UCSD-AML1 (cell line): ENCODE data around the gene CACNA1S.

Experiments
- DNase-seq: peaks from one replicate; lab custom pipeline; 2025; ENCODE audit not compliant: unreplicated experiment; lab: John Stamatoyannopoulos, UW

CACNA1S gene

GRCh38 chr1:201119206-201120197 lies 7.3 kb upstream of the CACNA1S start:
- DNase-seq: peak; percentile 39

DNA sequence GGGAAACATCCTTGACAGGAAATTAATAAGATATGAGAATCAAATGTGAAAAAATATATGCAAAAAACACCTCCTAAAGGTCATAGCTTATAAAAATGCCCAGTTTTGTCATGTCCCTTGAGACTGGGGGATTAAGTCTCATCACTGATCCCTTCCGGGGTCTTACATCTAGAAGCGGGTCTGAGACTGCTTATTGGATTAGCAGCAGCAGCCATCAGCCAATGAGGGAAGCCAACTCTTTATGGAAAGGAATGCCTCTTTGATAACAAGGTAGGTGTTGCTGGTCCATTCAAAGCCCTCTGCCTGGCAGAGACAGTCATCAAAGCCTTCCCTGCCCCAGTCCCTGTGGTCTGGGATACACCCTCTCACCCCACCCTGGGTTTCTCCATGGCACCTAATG lies 3.9 kb upstream of the CACNA1S start:
- no peak for DNase-seq

GRCh38 chr1:201115390-201115937 lies 3.2 kb upstream of the CACNA1S start:
- no peak for DNase-seq

- peak; percentile 80 for DNase-seq
Observed at GRCh38 chr1:201114245-201115131, 2.3 kb upstream of the CACNA1S start.

DNA sequence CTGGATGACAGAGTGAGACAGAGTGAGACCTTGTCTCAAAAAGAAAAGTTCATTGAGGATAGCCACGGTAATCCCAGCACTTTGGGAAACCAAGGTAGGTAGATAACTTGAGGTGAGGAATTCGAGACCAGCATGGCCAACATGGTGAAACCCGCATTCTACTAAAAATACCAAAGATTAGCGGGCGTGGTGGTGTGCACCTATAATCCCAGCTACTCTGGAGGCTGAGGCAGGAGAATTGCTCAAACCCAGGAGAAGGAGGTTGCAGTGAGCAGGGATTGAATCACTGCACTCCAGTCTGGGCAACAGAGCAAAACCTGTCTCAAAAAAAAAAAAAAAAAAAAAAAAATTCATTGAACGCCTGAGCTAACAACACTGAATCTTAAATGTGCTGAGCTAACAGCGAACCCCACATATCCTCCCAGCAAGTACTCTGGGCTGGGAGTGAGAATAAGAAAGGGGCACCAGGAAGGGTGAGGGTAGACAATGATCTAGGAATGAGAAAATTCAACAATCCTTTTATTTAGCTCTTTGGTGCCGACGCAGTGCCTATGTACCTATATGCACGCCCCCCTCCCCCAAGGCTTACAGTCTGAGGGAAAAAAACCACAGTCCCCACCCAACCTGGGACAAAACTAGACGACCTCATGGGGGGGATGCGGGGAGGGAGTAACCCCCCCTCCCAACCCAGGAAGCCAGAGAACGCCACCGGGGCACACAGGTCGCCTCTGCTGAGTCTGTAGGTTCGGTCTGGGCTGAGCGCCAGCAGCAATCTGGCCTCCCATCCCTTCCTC lies 1.4 kb upstream of the CACNA1S start:
- no peak for DNase-seq

DNA sequence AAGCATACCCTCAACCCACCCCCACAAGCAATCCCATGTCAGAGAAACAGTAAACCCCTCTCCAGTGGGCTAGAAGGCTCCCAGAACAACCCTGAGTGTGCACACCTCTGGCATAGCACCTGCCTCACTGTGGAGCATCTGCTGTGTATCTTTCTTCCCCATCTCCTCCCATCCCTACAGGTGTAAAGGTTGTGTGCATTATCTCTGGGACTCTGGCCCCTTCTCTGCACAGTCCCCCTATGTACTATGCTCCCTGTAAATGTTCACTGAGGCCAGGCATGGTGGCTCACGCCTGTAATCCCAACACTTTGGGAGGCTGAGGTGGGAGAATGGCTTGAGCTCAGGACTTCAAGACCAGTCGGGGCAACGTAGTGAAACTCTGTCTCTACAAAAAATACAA lies 700 bp upstream of the CACNA1S start:
- DNase-seq: no peak

DNA sequence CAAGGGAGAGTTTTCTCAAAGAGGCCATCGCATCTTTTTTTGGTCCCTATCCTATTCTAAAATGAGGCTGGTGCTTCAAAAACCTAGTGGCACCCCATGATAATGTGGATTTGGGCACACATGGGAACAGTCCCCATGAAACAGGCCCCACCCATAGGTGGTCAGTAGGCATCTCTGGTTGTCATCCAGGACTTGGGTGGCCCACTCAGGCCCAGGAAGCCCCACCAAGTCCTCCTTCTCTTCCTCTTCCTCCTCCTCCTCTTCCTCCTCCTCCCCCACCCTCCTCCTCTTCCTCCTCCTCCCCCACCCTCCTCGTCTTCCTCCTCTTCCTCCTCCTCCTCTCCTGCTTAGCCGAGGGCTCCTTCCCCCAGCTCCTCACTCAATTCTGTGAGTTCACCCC lies 554 bp downstream of the CACNA1S start:
- no peak for DNase-seq

- DNase-seq: no peak
Observed at GRCh38 chr1:201111156-201111555, 1.1 kb downstream of the CACNA1S start.

GRCh38 chr1:201110616-201111015 lies 1.6 kb downstream of the CACNA1S start:
- no peak for DNase-seq

DNA sequence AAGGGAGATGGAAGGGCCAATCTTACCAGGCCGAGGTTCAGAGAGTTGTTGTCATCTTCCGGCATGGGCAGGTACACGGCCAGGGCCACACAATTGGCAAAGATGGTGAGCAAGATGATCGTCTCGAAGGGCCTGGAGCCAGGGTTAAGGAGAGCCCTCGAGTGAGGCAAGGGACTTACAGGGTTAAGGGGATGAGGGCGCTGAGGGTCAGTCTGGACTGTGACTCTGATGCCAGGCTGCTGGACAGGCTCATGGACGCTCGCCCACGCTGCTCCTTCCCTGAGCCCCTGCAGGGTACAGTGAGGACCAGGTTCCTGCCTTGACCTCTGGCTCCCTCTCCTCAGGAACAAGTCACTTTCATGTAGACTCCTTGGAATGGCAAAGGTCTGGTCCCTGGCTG lies 2.1 kb downstream of the CACNA1S start:
- DNase-seq: no peak

- no peak for DNase-seq
Observed at GRCh38 chr1:201109651-201110050, 2.6 kb downstream of the CACNA1S start.

- no peak for DNase-seq
Observed at GRCh38 chr1:201108614-201109013, 3.6 kb downstream of the CACNA1S start.

- DNase-seq: no peak
Observed at GRCh38 chr1:201105688-201106087, 6.5 kb downstream of the CACNA1S start.

GRCh38 chr1:201104141-201104540 lies 8.1 kb downstream of the CACNA1S start:
- no peak for DNase-seq

DNA sequence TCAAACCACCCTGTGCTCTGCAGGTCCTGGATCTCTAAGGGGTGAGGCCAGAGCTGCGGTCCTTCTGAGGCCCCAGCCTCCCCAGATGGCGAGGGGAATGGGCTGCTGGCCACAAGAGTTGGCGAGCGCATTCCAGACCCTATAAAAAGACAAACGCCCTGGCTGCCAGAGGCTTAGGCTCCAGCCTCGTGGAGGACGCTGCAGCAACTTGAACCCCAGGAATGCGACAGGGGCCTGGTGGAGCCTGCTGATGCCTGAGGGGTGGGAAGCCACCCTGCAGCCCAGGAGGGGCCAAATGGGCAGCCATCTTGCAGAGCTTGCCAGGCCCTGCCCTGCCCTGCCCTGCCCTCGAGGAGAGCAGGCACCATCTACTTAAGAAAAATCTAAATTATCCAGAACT lies 8.6 kb downstream of the CACNA1S start:
- no peak for DNase-seq

DNA sequence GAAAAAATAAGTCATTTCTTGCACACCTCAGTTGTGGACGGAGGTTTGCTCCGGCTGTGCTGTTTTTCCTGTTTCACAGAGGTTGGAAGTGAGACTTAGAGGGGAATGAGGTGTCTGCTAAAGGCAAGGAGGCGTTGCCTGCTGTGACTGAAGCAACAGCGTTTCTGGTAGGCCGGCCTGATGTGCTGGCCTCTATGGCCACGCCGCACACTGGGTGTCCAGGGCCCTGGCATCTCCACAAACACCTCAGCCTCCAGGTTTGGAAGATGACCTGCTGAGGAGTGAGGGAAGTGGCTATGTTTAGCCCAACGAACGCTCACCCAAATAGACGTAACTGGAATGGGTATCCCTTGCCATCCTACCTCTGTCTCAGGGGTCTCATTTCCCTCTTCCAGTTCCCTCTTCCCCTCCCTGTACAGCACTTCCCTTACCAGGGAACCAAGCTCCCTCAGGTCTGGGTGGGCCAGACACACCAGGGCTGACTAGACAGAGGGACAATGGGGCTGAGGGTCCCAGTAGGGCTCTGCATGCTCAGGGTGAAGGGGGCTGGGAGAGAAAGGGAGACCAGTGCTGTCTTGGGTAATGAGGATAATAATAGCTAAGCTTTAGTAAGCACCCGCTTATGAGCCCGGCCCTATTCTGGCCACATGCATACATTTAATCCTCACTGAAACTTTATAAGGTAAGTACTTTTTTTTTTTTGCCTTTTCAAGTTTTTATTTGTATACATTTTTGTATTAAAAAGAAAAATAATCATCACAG lies 11.9 kb downstream of the CACNA1S start:
- DNase-seq: no peak

DNA sequence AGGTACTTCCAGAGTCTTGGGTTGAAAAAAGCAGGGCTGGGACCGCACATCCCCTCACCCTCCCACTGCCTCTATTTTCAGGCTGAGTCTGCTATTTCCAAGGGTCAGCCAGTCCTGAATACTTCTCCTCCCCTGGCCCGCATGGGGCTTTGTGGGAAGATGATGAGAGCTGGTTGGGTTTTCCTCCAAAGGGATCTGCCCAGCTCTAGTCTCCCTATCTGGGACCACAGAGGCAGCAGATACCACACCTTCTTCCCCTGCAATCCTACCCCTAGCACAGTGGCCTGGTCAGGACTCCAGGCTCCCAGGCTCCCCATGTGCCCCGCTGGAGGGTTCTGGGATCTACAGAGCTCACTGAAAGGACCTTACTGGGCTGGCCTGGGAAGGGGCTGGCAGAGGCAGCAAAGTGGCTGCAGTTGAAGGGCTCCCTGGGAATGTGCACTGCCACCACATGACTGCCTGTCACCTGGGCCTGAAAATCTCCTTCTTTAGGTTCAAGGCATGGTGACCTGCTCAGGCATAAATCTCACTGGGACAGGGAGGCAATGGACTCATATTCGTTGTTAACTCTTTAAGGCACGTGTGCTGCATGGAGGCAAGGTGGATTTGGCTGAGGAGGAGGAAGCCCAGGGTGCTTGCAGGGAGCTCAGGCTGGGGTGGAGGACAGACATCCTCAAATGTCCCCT lies 13.1 kb downstream of the CACNA1S start:
- DNase-seq: no peak

- no peak for DNase-seq
Observed at GRCh38 chr1:201096977-201097856, 15.0 kb downstream of the CACNA1S start.
